Superior temporal gyrus (tissue), 1 donor: ENCODE results near the gene FRRS1L.

Experiments used
- DNase-seq: peaks from one replicate; pipeline ENCODE4 v3.0.0-alpha.2; 2016; ENCODE audit errors: extremely low spot score

FRRS1L gene, protein sequence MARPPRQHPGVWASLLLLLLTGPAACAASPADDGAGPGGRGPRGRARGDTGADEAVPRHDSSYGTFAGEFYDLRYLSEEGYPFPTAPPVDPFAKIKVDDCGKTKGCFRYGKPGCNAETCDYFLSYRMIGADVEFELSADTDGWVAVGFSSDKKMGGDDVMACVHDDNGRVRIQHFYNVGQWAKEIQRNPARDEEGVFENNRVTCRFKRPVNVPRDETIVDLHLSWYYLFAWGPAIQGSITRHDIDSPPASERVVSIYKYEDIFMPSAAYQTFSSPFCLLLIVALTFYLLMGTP

DNA sequence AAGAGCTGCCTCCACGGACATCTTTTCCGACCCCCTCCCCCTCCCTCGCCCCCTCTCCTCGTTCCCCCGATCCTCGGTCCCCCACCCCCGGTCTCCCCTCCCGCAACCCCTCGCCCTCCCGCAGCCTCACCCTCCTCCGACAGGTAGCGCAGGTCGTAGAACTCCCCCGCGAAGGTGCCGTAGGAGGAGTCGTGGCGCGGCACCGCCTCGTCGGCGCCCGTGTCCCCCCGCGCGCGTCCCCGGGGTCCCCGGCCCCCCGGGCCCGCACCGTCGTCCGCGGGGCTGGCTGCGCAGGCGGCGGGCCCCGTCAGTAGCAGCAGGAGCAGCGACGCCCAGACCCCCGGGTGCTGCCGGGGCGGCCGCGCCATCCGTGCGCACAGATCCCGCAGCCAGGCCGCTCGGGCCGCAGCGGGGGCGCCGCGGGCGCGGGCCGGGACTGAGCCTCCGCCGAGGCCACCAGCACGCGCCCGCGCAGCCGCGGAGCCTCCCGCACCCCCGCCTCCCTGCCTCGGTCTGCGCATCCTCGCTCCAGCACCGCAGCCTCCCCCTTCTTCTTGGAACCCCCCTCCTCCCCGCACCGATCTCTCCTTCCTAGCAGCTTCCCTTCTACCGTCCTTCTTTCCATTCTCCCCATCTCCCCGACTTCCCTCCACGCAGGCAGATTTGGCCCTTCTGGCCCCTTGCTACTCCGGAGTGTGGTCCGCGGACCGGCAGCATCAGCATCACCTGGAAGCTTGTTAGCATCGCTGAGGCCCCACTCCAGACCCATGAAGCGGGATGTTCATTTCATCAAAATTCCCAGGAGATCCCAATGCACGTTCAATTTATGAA, at the start of gene FRRS1L:
Gene FRRS1L (minus strand): TSS at position 479 of the 831 bp plus-strand sequence. CDS start 111 bp downstream, at position 368.
- peak; percentile 36 for DNase-seq

DNA sequence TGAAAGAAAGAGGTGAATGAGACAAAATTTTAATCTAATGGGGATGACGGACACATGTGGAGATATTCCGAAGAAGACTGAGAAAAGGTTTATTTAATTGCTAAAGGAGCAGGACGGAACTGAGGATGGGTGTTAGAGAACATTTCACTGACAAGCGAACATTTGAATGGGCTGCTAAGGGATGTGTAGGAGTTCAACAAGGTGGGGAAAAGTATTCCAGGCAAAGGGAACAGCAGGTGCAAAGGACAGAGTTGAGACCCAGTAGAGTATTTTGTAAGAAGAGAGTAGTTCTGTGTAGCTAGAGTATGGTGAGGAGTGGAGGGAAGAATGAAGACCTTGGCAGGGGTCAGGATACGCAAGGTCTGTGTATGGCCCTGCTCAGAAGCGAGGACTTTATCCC, 47.4 kb upstream of the FRRS1L start:
- DNase-seq, result no peak

DNA sequence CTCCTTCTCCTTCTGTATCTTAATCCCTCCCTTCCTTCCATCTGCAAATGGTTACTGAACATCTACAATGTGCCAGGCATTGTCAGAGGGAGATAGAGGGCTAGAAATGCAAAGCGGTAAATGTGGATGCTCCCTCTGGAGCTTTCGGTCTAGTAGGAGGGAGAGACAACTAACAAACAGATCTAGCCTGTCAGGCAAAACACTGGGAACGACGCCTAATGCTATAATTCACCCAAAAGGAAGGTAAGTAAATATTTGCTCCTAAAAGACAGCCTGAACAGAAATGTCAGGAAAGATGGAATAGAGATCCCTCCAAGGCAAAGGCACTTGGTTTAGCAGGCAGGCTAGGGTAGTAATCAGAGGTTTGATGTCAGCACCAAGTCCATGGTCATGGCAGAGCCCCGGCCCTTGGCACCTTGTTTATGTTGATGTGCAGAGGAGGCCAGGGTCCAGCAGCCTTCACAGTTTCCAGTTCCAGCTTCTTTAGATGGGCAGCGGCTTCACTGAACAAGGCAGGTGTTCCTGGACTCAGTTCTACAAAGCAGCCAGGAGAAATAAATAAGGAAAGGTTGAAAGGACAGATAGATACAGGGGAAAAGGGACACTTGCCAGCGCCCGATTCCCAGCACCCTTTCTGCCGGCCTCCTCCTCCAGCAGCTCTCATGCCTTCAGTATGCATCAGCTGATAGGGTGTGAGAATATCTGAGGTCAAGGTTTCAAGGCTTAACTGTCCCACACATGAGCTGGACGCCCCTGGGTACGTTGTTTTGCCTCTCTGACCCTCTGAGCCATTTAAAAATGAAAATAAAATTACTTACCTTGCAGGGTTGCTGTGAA, 46.5 kb upstream of the FRRS1L start:
- DNase-seq, result no peak

DNA sequence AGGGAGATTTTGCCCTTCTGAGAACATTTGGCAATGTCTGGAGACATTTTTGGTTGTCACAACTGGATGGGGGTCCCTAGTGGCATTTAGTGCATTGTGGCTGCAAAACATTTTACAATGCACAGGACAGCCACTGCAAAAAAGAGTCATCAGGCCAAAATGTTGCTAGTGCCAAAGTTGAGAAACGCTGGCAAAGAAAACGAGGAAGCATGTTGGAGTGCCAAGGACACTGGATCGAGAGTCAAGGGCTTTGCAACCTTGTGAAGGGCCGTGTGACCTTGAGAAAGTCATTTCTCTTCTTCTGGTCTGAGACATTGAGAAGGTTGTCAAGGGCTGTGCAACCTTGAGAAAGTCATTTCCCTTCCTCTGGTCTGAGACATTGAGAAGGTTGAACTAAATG, 45.7 kb upstream of the FRRS1L start:
- DNase-seq, result no peak

DNA sequence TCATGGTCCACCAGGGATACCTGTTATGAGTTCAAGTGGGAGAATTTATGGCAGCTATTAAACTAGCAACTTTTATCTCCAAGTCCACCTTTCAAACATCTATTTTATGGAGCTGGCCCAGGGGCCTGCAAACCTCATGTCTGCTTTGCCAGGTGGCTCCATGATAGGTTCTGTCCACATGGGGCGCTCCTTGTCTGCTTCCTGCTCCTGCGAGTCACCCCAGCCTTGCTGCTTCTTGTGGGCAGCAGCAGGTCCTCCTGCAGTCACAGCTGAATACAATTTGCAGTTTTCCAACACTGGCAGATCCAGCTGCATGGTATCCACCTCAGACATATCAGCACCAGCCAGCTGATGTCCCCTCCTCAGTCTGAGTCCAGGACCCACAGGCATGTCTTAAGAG, 39.6 kb upstream of the FRRS1L start:
- DNase-seq, result no peak

DNA sequence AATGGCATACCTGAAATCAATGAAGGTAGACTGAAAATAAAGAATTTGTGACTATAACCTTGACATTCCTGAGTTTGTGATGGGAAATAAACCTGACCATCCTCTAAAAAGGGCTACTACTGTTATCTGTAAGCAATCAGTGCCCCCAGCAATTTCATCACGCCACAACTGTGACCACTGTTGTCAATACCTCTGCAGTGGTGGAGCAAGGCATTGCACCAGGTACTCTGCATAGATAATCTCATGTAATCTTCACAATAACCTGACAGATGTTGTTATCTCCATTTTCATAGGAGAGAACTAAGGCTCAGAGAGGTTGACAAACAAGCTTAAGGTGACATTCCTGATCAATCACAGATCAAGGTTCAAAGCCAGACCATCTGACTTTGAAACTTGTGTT, 38.5 kb upstream of the FRRS1L start:
- no peak for DNase-seq

DNA sequence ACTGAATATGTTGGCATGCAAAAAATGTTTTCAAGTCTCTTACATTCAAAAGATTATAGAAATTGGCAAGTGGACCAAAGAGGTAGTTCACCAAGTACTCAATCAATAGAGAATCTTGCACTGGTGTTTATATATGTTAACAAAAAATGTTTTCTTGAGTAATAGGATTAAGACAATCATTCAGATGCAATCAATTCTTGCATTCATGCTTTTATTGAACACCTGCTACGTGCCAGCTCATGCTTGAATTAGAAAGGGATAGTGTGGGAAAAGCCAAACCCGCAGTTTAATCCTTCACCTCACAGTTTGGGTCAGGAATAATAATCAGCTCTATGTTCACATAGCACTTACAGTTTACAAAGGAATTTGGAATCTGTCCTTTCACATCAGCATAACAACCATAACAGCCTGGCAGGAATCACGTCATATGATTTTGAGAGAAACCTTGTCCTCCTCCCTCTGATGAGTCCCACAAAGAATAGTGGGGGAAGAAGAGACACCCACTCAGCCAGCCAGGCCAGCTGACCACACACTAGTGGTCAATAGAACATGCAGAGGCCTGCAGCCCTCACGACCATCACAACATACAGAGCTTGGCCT, 36.8 kb upstream of the FRRS1L start:
- DNase-seq, result no peak

DNA sequence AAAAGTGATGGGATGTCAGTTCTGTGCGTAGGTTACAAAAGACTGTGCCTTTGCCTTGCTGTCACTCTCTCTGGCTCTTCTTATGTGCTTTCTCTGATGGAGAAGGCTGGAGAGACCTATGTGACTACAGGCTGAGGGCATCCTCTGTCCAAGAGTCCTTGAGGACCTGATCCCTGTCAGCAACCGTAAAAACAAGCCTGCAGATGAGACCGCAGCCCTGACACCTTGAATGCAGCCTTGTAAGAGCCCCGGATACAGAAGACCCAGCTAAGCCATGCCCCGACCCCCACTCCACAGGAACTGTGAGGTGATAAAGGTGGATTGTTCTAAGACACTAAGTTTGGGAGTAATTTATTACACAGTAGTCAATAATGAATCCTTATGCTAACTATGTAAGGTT, 32.6 kb upstream of the FRRS1L start:
- no peak for DNase-seq

DNA sequence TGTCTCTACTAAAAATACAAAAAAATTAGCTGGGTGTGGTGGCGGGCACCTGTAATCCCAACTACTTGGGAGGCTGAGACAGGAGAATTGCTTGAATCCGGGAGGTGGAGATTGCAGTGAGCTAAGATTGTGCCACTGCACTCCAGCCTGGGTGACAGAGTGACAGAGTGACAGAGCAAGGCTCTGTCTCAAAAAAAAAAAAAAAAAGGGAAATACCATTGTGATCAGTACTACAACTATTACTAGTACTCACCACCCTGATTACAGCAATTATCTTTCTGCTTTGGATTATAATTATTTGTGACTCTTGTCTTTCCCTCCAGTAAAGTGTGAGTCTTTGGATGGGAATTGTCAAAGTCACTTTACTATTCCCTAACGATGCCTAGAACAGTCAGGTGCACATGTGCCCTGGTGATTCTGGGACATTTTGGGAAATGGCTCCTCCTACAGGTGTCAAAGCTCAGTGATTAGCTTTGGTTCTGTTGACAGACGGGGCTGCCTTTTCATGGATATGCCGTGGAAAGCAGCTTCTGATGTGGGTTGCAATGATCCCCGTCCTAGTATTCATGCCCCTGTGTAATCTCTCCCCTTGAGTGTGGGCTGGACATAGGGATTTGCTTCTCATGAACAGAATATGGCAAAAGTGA, 31.8 kb upstream of the FRRS1L start:
- DNase-seq, result no peak

DNA sequence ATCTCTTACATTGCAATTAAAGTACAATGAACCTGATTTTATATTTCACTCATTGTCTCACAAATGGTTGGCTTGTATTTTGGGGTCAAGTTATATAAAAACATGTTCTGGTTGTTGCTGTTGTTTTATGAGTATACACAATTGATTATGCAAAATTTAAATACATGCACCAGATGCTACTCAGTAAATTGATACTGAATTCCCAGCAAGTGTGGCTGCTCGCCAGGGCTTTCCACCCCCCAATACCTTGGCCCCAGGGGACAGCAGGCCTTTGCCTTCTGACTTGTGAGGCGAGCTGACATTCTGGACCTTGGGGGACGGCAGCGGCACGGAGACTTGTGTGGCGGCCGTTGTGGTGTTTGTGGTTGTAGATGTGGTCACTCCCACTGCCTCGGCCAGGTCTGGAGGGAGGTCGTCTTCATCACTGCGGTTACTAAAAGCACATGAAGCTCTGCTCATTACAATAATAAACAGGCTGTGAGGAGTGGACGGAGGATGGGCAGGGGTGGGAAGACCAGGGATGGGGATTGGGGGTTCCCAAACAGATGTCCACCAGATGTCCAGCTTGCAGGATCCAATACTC, 27.0 kb upstream of the FRRS1L start:
- no peak for DNase-seq

DNA sequence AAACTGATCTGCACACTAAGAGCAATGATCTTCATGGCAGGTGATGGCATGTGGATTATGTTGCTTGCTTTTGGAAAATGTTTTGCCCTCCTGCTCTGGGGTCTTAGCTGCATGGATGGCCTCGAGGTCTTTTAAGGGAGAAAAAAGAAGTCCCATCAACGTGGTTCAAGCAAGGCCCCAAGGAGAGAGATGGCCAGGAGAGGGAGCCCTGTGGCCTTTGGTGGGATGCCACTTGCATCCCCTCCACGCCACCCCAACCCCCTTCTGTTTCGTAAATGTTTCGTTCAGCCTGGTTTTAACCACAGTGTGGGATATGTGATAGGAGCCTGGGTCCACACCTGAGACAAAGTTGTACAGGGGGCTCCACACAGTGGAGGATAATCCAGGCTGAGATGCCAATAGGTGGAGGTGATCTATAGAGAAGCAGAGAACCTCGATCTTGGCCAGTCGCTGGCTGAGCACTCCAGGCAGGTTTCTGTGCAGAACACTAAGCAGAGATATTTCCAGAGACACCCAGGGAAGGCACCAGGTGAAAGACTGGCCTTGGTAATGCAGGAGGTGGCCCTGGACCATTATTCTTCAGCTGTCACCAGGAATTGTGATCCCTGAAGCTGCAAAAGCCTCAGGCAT, 25.8 kb upstream of the FRRS1L start:
- no peak for DNase-seq

DNA sequence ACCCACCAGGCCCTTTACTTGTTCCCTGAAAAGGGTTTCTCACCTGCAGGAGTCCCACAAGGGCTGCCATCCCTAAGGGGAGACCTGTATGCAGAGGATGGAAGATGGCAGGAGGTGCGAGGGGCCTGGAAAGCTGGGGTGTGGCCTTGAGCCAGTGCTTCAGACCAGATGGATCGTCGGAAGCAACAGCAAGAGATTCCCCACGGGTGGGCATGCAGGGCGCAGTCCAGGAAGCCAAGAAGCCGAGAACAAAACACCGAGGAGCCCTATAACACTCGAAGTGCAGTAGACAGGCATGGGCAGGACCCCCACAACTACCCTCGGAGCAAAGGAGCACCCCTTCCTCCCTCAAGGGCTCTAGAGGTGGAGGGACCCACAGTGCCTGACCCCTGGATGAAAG, 24.7 kb upstream of the FRRS1L start:
- DNase-seq, result no peak

DNA sequence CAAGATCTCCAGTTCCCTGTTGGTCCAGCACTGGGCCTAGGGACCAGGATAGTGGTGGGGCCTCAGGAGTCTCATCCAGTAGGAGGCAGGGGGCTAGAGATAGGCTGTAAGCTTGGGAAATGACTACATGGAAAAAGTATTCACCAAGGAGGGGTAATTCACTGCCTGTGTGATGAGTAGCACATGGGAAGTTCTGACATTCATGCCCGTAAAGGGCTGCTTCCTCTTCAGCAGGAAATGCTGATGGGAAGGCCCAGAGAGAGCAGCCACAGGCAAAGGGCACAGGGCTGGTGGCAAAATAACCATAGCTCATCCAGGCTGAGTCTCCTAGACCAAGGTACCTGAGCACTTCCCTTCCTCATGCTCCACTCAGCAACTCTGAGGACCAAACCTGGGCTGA, 23.1 kb upstream of the FRRS1L start:
- DNase-seq, result no peak

DNA sequence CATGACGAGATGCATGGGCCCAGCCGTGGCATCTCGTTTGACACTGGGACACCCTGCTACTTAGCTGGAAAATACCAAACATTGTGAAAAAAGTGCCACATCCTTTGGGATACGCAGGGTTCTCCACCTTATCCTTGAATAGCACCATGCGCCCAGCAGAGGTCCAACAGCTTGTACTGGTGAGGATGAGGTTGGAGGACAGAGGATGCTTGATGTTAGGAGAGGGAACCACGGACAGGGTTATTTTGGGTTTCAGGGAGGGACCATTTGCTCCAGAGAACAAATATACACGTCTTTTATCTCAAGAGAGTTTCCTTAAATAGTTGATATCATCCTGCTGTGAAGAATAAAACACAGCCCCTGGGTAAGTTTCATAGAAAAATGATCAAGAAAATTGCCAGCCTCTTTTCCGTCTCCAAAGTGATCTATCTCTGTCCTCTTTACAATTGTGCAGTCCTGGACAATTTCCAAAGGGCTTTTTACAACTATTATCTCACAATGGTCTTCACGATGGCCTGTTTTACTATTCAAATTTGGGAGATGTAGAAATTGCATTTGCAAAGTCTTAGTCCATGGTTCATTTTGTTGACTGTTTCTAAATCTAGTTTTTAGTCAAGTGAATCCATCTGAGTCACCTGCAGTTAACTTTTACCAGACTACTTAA, 19.9 kb upstream of the FRRS1L start:
- no peak for DNase-seq

DNA sequence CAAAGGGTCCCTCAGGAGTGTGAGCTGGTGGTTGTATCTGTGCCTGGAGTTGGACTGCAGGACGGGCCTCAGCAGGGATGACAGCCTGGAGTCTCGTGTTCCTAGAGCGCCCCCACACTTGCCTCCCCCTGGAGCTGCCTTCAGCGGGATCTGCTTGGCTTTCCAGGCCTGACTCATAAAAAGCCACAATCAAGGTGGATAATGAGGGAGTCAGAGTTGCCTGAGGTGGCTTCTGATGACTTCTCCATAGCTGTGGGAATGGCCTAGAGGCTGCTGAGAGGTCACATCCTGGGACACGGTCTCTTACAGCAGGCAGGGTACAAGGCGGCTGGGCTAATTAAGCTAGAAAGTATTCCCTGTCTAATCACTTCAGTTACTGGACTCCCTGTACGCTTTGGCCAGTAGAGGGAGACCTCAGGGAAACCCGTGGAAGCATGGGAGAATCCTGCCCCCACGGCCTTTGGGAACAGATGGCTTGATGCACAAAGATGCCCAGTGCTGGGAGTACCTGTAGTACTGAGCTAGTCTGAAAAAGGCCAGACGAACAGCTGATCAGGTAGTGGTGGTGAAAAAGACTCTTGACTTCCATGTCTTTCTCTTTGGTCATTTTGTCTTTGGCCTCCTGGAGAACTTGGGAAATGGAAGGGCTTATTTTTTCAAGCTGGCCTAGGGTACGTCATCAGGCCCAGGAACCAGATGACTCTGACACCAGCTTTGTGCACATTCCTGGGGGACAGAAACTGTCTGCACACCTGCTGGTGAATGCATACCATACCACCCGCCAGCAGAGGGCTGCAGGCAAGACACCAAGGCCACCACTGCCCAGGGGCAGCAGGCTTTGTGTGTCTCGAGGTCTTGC, 16.1 kb upstream of the FRRS1L start:
- no peak for DNase-seq

DNA sequence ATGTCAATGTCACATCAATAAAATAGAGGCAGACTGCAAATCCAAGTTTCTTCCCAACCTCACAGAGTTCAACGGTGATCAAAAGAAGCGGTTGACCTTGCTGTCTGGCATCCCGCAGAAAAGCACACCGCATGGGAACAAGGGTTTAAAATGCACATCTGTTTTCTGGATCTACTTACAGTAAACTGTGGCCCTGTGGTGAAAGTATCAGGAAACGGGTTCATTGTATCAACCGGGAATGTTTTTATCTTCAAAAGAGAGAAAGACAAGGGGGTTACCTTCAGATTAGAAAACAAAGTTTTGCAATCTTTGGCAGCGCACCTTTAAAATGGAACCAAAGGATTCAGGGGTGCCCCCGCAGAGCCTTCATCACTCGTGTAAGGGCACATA, 15.5 kb upstream of the FRRS1L start:
- no peak for DNase-seq

DNA sequence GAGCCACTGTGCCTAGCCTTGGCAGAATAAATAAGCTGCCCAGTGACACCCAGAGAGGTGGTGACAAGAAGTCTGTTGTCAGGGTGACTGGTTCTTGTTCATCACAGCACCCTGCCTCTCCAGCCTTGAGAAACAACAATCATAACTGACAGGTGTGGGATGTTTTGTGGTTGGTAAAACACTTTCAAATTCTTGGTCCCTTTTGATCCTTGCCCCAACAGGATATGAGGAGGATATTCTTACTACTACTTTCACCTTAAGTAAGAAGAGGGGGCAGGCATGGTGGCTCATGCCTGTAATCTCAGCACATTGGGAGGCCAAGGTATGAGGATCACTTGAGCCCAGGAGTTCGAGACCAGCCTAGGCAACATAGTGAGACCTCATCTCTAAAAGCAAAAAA, 14.2 kb upstream of the FRRS1L start:
- no peak for DNase-seq

DNA sequence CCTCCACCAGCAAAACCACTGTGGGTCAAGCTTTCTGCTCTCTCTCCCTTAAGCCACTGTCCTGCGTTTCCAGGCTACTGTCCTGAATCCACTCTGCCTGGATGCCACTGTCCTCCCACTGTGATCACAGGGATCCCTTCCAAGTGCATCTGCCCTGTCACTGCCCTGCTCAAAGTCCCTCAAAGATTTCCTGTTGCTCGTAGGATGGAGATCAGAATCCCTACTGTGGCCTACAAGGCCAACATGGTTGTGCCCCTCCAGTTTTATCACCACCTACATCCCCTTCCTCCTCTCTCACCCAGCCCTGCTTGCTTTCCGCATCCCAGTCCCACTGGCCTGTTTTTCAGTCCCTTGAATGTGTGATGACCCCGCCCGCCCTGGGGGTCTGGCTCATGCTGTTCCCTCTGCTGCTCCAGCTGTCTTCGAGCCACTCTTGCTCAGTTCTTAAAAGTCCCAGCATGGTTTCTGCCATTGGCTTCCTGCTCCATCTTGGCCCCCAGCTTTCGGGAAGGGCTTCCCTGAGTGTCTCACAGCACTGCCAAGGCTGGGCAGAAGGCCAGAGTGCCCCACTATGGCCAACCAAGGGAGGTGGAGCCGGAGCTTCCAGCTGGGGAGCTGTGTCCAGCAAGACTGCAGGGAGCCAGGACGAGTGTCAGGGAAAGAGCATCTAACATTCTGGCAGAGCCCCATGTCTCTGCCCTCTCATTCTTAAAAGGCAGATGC, 12.9 kb upstream of the FRRS1L start:
- DNase-seq, result no peak
